ENCODE data around the gene CIAO3. TPM values are rescaled to one million over a fixed set of nuclear protein-coding genes. Genes with fewer than 3 reads are reported as not detected.

Gene CIAO3
- total RNA-seq, 1 experiment from 2014 or later = 21.9 TPM

GRCh38 chr16:711084-711483 lies 29.7 kb downstream of the CIAO3 start:
- no peak overlapping the region for H3K18ac ChIP-seq (ENCODE audit: insufficient read length, low read depth, low read length)
- no peak overlapping the region for H4K91ac ChIP-seq (ENCODE audit: insufficient read length, low read depth, low read length)
- H2AK5ac ChIP-seq (ENCODE audit: insufficient read length, low read length) = no peak overlapping the region
- Mint-ChIP-seq H3K9me3 (peaks cover 0 to 2% of the 10 kb centered on the region in 2 experiments; a peak in 2 of 5 replicates), H3K27me3 (ENCODE audit: low read depth) (peaks cover 79% of the 10 kb centered on the region), H3K4me3 (no peak overlapping the region), H3K27ac (no peak overlapping the region), H3K4me1 (peaks cover 4 to 13% of the 10 kb centered on the region in 2 experiments), H3K36me3 (ENCODE audit: insufficient read depth in 1 of 3, low read depth in 3 of 3) (no peaks in the 10 kb centered on the region)
- DNase-seq = no peak
- H3K4ac ChIP-seq (ENCODE audit: low read depth, low read length) = no peak overlapping the region
- no CpG with 5 or more reads among the region's 12 CpGs for WGBS (ENCODE audit: extremely low coverage, insufficient read length, low lambda C conversion rate)
- H3K23ac ChIP-seq (ENCODE audit: insufficient read length, low read depth, low read length) = no peak overlapping the region
- TF ChIP-seq CTCF (conservative IDR thresholded peaks at IDR 0.05) = no peak
- no peak overlapping the region for H3K27ac ChIP-seq (ENCODE audit: insufficient read length, low read depth, low read length)
- no peak overlapping the region for H2BK20ac ChIP-seq (ENCODE audit: low read depth, low read length, poor library complexity, severe bottlenecking)
- H3K56ac ChIP-seq (ENCODE audit: insufficient read length, low read depth, low read length) = no peak overlapping the region
- no peak overlapping the region for H3K14ac ChIP-seq (ENCODE audit: insufficient read depth, low read length)
- H3K9ac ChIP-seq (ENCODE audit: extremely low read depth, insufficient read length, low read length) = no peak overlapping the region
- H3K23me2 ChIP-seq (ENCODE audit: insufficient read length, low read depth, low read length, poor library complexity, severe bottlenecking) = peaks cover 12% of the 10 kb centered on the region
- H2BK120ac ChIP-seq (ENCODE audit: low read depth, low read length, poor library complexity, severe bottlenecking) = no peak overlapping the region
- H3K4me1 ChIP-seq (ENCODE audit: insufficient read depth, low read length) = no peaks in the 10 kb centered on the region
- H4K5ac ChIP-seq (ENCODE audit: insufficient read length, low read depth, low read length) = no peak overlapping the region
- no peaks in the 10 kb centered on the region for H3K79me2 ChIP-seq (ENCODE audit: insufficient read depth, low read length)
- H2BK12ac ChIP-seq (ENCODE audit: insufficient read length, low read depth, low read length) = no peak overlapping the region
- no peak overlapping the region for H4K8ac ChIP-seq (replicated peaks; ENCODE audit: insufficient read length, low read depth, low read length)
- H3K4me2 ChIP-seq (ENCODE audit: insufficient read depth, insufficient read length, low read length) = no peak overlapping the region
- H3K79me1 ChIP-seq (ENCODE audit: insufficient read depth, low read depth, low read length, poor library complexity, severe bottlenecking) = no peaks in the 10 kb centered on the region
- H2AFZ ChIP-seq (ENCODE audit: low read length) = no peak overlapping the region
- peaks cover 21% of the 10 kb centered on the region; the same call in 1 of the 2 replicates for H3K27me3 ChIP-seq (ENCODE audit: insufficient read depth, low read length)
- H3K9me3 ChIP-seq (ENCODE audit: control insufficient read depth, low read depth, low read length) = no peaks in the 10 kb centered on the region
- H2BK5ac ChIP-seq (ENCODE audit: insufficient read length, low read length) = no peak overlapping the region
- H2BK15ac ChIP-seq (ENCODE audit: low read depth, low read length) = no peak overlapping the region
- no peaks in the 10 kb centered on the region for H4K20me1 ChIP-seq (ENCODE audit: control insufficient read depth, insufficient read depth, insufficient read length)
- no peak overlapping the region for H3T11ph ChIP-seq (ENCODE audit: low read length)

Measured in H9 (cell line).